ENCODE results near the gene ZNF580. TPM values are rescaled to one million over a fixed set of nuclear protein-coding genes. Genes with fewer than 3 reads are reported as not detected.
A peak's percentile ranks its signal among the peaks of the same experiment; 100 is the strongest.

Gene ZNF580
- total and polyA plus RNA-seq, 2 of the 13 experiments (the other 11 are each of a cell fraction or from before 2014, with no cell fraction given): 4.4 to 6.0 TPM

- no peak; the same call in 1 of the 2 replicates for TF ChIP-seq TIGD3 (CRISPR knock-in tag; IDR thresholded peaks at IDR 0.05; ENCODE audit: borderline replicate concordance)
- no peak for TF ChIP-seq PAWR (CRISPR knock-in tag; IDR thresholded peaks at IDR 0.05; ENCODE audit: borderline replicate concordance)
- TF ChIP-seq HNRNPL (IDR thresholded peaks at IDR 0.05; ENCODE audit: low read depth, low read length): no peak
- peak; percentile 32; the same call in 1 of the 2 replicates for TF ChIP-seq RFX5 (IDR thresholded peaks at IDR 0.05; ENCODE audit: low read depth, low read length)
- TF ChIP-seq NR2C2 (CRISPR knock-in tag; IDR thresholded peaks at IDR 0.05; ENCODE audit: borderline replicate concordance): peak; percentile 90
- peak; percentile 71; the same call in 1 of the 2 replicates for TF ChIP-seq ZXDC (CRISPR knock-in tag; IDR thresholded peaks at IDR 0.05)
- TF ChIP-seq ZNF782 (CRISPR knock-in tag; IDR thresholded peaks at IDR 0.05; ENCODE audit: borderline replicate concordance): no peak; the same call in 1 of the 2 replicates
- TF ChIP-seq ZBTB8A (CRISPR knock-in tag; IDR thresholded peaks at IDR 0.05; ENCODE audit: borderline replicate concordance, low read depth): no peak
- peak; percentile 17; the same call in 1 of the 2 replicates for TF ChIP-seq NFKB2 (CRISPR knock-in tag; IDR thresholded peaks at IDR 0.05; ENCODE audit: borderline replicate concordance)
- peak; percentile 64; the same call in 1 of the 2 replicates for TF ChIP-seq FOXJ3 (CRISPR knock-in tag; IDR thresholded peaks at IDR 0.05; ENCODE audit: borderline replicate concordance)
- no peak for TF ChIP-seq GLMP (CRISPR knock-in tag; IDR thresholded peaks at IDR 0.05; ENCODE audit: borderline replicate concordance)
- peak; percentile 86 for TF ChIP-seq ZNF687 (CRISPR knock-in tag; IDR thresholded peaks at IDR 0.05)
- TF ChIP-seq ZNF12 (CRISPR knock-in tag; IDR thresholded peaks at IDR 0.05): peak; percentile 50
- peak; percentile 29 for TF ChIP-seq KDM5B (CRISPR knock-in tag; IDR thresholded peaks at IDR 0.05; ENCODE audit: borderline replicate concordance)
- TF ChIP-seq SKI (IDR thresholded peaks at IDR 0.05; ENCODE audit: partially characterized antibody): peak; percentile 49
- peak; percentile 87 for TF ChIP-seq SPEN (CRISPR knock-in tag; IDR thresholded peaks at IDR 0.05; ENCODE audit: low read depth)
- TF ChIP-seq ZNF30 (CRISPR knock-in tag; IDR thresholded peaks at IDR 0.05): no peak
Observed at GRCh38 chr19:55653651-55654322, 13.0 kb downstream of the ZNF580 start (continued).
